ENCODE measurements around the gene ARNT2.

Gene ARNT2

DNA sequence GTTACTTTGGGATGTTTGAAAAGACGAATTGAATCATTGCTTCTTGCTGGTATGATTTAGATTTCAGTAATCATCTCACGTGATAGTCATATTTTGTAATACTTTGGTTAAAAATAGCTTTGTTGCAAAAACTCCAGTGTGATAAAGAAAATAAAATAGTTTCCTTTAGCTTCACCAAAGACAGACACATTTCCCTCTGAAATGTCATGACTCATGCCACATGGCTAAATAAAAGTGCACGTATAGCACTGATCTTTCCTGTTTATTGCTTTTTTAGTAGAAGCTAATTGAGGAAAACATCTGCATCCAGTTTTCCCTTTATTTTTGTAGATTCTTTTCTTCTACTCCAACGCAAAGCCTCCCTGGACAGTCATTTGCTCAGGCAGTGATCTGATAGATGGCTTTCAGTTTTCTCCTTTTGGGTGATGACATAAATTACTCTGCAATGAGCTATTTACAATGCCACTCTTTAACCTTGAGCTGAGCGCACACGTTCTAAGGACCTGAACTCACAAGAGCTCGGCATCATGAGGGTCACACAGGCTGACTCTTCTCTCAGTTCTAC, 84.9 kb downstream of the ARNT2 start:
- H3K4me3 ChIP-seq (ENCODE audit: low read depth, low read length), result no peak overlapping the region
- no peak for DNase-seq (ENCODE audit: low read depth)
- in situ Hi-C loops (cut with HindIII; ENCODE audit: low sequenced_read_pairs), result no loop called here
- TF ChIP-seq, protein P1, sequence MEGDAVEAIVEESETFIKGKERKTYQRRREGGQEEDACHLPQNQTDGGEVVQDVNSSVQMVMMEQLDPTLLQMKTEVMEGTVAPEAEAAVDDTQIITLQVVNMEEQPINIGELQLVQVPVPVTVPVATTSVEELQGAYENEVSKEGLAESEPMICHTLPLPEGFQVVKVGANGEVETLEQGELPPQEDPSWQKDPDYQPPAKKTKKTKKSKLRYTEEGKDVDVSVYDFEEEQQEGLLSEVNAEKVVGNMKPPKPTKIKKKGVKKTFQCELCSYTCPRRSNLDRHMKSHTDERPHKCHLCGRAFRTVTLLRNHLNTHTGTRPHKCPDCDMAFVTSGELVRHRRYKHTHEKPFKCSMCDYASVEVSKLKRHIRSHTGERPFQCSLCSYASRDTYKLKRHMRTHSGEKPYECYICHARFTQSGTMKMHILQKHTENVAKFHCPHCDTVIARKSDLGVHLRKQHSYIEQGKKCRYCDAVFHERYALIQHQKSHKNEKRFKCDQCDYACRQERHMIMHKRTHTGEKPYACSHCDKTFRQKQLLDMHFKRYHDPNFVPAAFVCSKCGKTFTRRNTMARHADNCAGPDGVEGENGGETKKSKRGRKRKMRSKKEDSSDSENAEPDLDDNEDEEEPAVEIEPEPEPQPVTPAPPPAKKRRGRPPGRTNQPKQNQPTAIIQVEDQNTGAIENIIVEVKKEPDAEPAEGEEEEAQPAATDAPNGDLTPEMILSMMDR (IDR thresholded peaks at IDR 0.05; ENCODE audit: low read depth, low read length, missing control alignments), result no peak

DNA sequence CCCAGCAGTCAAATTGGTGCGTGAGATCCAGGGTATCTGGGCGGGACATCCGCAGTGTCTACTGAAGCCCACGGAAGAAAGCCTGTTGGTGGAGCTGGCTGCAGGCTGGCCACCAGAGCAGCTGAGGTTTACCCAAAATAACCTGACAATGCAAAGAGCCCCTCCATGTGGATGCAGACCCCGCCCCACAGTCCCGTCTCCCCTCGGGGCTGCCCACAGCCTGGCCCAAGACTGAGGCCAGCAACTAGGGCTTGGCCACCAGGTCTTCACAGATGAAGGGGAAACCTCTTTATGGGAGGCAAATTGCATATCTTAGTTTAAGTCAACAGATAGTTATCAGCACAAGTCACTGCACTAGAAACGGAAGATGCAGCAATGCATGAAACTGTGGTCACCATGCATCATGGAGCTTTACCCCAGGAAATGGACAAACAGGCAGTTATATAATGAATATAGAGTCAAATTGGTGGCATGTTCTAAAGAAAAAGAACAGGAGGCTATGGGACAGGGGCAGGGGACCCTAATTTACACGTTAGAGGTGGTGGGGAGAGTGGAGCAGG, 86.3 kb downstream of the ARNT2 start:
- TF ChIP-seq, protein P1 (IDR thresholded peaks at IDR 0.05; ENCODE audit: low read depth, low read length, missing control alignments), result no peak
- no peak for DNase-seq (ENCODE audit: low read depth)
- in situ Hi-C loops (cut with HindIII; ENCODE audit: low sequenced_read_pairs), result no loop called here
- H3K4me3 ChIP-seq (ENCODE audit: low read depth, low read length), result no peak overlapping the region

DNA sequence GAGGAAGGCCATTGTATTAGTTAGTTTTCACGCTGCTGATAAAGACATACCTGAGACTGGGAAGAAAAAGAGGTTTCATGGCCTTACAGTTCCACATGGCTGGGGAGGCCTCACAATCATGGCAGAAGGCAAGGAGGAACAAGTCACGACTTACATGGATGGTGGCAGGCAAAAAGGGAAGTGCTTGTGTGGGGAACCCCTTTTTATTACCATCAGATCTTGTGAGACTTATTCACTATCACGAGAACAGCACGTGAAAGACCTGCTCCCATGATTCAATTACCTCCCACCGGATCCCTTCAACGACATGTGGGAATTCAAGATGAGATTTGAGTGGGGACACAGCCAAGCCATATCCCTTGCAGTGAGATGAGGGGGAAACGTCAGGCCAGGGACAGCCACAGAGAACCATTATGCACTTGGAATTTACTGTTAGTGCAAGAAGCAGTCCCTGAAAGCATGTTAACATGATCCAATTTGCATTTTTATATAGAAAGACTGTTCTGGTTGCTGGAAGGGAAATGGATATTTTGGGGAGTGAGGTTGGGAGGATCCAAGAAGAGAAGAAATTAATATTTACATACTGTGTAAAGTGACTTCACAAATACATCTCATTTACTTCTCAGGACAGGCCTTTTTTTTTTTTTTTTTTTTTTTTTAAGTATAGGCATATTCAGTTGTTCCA, 87.1 kb downstream of the ARNT2 start:
- TF ChIP-seq, protein P1 (IDR thresholded peaks at IDR 0.05; ENCODE audit: low read depth, low read length, missing control alignments), result no peak
- in situ Hi-C loops (cut with HindIII; ENCODE audit: low sequenced_read_pairs), result no loop called here
- DNase-seq (ENCODE audit: low read depth), result no peak
- H3K4me3 ChIP-seq (ENCODE audit: low read depth, low read length), result no peak overlapping the region

DNA sequence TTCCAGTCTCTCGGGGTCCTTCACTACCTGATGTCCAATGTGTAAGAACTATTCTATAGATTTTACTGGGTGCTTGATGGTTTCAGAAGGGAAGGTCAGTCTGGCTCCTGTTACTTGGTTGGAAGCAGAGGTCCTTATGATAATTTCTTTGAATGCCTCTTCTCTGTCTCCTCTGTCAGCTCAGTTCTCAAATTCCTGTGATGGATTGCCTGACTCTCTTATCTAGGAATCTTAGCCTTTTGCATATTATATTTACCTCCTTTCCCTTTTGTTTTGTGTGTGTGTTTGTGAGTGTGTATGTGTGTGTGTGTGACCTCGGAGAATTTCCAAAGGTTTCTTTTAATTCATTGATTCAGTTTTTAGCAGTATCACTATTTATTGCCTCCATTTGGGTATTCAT, 88.2 kb downstream of the ARNT2 start:
- no peak for DNase-seq (ENCODE audit: low read depth)
- H3K4me3 ChIP-seq (ENCODE audit: low read depth, low read length), result no peak overlapping the region
- TF ChIP-seq, protein P1 (IDR thresholded peaks at IDR 0.05; ENCODE audit: low read depth, low read length, missing control alignments), result no peak
- in situ Hi-C loops (cut with HindIII; ENCODE audit: low sequenced_read_pairs), result no loop called here

DNA sequence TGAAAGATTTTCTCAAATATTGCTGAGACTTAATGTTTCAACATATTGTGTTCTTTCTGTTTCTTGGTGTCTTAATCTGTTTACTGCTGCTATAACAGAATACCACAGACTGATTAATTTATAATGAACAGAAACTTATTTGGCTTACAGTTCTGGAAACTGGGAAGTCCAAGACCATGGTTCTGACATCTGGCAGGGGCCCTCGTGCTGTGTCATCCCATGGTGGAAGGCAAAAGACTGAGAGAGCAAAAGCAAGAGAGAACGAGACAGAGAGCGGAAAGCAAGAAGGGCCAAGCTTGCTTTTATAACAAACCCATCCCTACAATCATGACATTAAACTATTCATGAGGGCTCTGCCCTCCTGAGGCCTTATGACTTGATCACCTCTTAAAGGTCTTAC, 88.7 kb downstream of the ARNT2 start:
- DNase-seq (ENCODE audit: low read depth), result no peak
- H3K4me3 ChIP-seq (ENCODE audit: low read depth, low read length), result no peak overlapping the region
- TF ChIP-seq, protein P1 (IDR thresholded peaks at IDR 0.05; ENCODE audit: low read depth, low read length, missing control alignments), result no peak
- in situ Hi-C loops (cut with HindIII; ENCODE audit: low sequenced_read_pairs), result no loop called here

DNA sequence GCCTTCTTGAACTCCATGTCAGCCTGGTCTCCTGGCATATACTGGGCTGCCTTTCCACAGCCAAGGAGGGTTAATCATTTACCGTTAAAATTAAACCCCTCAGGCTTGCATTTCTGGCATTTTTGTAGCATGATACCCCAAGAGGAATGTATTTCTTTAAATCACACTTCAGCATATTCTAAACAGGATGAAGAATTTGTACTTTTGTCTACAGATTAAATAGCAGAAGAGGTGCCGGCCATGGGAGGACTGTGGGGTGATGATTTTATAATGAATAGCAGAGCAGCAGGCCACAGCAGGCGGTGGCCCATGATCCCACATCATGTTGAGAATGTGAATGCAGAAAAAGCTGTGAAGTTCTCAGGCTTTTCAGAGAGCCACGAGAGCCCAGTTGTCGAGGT, 90.2 kb downstream of the ARNT2 start:
- peak; percentile 75 for DNase-seq (ENCODE audit: low read depth)
- in situ Hi-C loops (cut with HindIII; ENCODE audit: low sequenced_read_pairs), result no loop called here
- TF ChIP-seq, protein P1 (IDR thresholded peaks at IDR 0.05; ENCODE audit: low read depth, low read length, missing control alignments), result no peak
- H3K4me3 ChIP-seq (ENCODE audit: low read depth, low read length), result no peak overlapping the region

All from astrocyte of the cerebellum (primary cell).